ENCODE results near the gene TIFAB.

The TIFAB gene

DNA sequence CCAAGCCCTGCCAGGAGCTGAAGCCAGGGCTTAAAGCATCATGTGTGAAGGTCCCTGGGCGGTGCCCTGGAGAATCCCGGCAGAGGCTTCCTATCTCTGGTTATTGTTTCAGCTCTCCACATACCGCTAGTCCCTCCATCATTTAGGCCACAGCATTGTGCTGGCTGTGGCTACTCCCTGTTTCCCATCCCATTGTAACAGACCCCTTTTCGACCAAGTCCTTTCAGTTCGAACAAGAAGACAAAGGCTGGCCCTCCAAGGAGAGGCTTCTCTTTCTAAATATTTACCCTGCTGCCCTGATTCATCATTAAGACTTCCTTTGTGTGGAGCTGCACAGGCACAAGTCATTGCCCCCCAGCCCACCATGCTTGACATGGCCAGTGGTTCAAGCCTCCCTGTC is 42.0 kb upstream of the TIFAB start:
- H3K4me2 ChIP-seq (ENCODE audit: low read length, poor library complexity, severe bottlenecking) = no peak overlapping the region
- H3K18ac ChIP-seq (ENCODE audit: low read depth in 1 of 2, low read length in 2 of 2) = no peak overlapping the region
- H2BK15ac ChIP-seq (ENCODE audit: low read depth, poor library complexity, severe bottlenecking) = no peak overlapping the region
- no peak overlapping the region for H3K23ac ChIP-seq (ENCODE audit: low read length in 2 of 2)
- H2BK12ac ChIP-seq (ENCODE audit: low read length in 2 of 2) = no peak overlapping the region
- H4K8ac ChIP-seq (ENCODE audit: low read length) = no peak overlapping the region
- no peak overlapping the region for H3K14ac ChIP-seq (ENCODE audit: low read length in 2 of 2)
- peaks cover 23% of the 10 kb centered on the region for H3K4me1 ChIP-seq (ENCODE audit: control insufficient read depth, insufficient read depth, low read depth, low read length)
- H4K91ac ChIP-seq (ENCODE audit: low read length) = no peak overlapping the region
- no peak overlapping the region for H2BK120ac ChIP-seq (ENCODE audit: low read depth, low read length)
- no peak overlapping the region for H3K27ac ChIP-seq (ENCODE audit: low read length, poor library complexity, severe bottlenecking)
- no peaks in the 10 kb centered on the region for H3K9me3 ChIP-seq (ENCODE audit: control insufficient read depth, low read length)
- H2AK5ac ChIP-seq (ENCODE audit: low read length, severe bottlenecking) = no peak overlapping the region
- peak overlapping the region; percentile 63 for H3K9ac ChIP-seq (ENCODE audit: low read length)
- H3K4ac ChIP-seq (ENCODE audit: low read depth in 1 of 2, low read length in 2 of 2) = no peak overlapping the region
- no peak for DNase-seq
- no peak overlapping the region for H2BK5ac ChIP-seq (ENCODE audit: low read depth, low read length, poor library complexity, severe bottlenecking)
- H3K4me3 ChIP-seq (ENCODE audit: insufficient read depth in 1 of 2, low read depth in 1 of 2, low read length in 2 of 2) = no peak overlapping the region
- H3K36me3 ChIP-seq (ENCODE audit: control insufficient read depth in 1 of 2, insufficient read depth in 2 of 2, low read depth in 1 of 2, low read length in 2 of 2) = no peaks in the 10 kb centered on the region
- H2AFZ ChIP-seq (ENCODE audit: low read depth, low read length) = no peak overlapping the region
- WGBS = 85% methylated on average over 5 of the region's 5 CpGs
- H3K27me3 ChIP-seq (ENCODE audit: control insufficient read depth in 1 of 2, insufficient read depth in 1 of 2, low read length in 2 of 2) = peaks cover 33 to 93% of the 10 kb centered on the region in 2 experiments
- no peaks in the 10 kb centered on the region for H3K79me1 ChIP-seq (replicated peaks; ENCODE audit: low read length, poor library complexity, severe bottlenecking)

DNA sequence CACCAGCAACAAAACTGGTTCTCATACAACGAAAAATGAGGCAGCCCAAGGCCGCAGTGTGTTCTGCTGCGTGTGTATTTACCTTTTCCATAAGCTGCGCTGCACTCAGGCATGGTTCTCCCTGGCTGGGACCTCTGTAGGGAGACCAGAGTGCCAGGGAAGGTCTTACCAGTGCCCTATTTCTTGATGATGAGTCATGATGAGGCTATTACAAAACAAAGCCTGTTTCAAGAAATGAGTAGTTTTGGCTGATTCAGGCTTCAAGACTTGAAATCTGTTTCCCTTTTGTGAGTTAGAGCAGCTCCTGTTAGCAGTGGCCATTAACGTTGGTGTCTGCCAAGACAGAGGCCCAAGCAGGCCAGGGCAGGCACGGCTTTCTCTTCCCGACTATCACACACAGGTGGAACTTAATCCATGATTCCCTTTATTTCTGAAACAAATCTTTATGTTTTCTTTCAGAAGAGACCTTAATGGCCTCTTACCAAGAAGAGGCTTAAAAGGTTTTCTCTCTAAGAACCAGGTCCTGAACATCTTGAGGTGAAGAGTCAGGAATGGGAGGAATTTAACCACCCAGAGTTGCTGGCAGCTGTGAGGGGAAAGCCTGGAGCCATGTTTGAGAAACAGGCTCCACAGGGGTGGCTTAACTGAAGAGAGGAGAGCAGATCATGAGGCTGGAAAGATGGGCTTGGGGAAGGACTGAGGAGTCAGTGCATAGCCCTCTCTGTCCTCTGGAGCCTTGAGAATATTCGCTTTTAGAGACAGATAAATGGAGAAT is 41.4 kb upstream of the TIFAB start:
- no peaks in the 10 kb centered on the region for H3K36me3 ChIP-seq (ENCODE audit: control insufficient read depth in 1 of 2, insufficient read depth in 2 of 2, low read depth in 1 of 2, low read length in 2 of 2)
- no peak overlapping the region for H4K91ac ChIP-seq (ENCODE audit: low read length)
- no peak overlapping the region for H3K27ac ChIP-seq (ENCODE audit: low read length, poor library complexity, severe bottlenecking)
- no peak overlapping the region for H3K18ac ChIP-seq (ENCODE audit: low read depth in 1 of 2, low read length in 2 of 2)
- peak overlapping the region; percentile 63 for H3K9ac ChIP-seq (ENCODE audit: low read length)
- H3K79me1 ChIP-seq (replicated peaks; ENCODE audit: low read length, poor library complexity, severe bottlenecking) = no peaks in the 10 kb centered on the region
- no peak overlapping the region for H2AFZ ChIP-seq (ENCODE audit: low read depth, low read length)
- H3K14ac ChIP-seq (ENCODE audit: low read length in 2 of 2) = no peak overlapping the region
- H2BK12ac ChIP-seq (ENCODE audit: low read length in 2 of 2) = no peak overlapping the region
- no peak overlapping the region for H2BK15ac ChIP-seq (ENCODE audit: low read depth, poor library complexity, severe bottlenecking)
- H3K23ac ChIP-seq (ENCODE audit: low read length in 2 of 2) = no peak overlapping the region
- H3K9me3 ChIP-seq (ENCODE audit: control insufficient read depth, low read length) = no peaks in the 10 kb centered on the region
- no peak overlapping the region for H3K4me3 ChIP-seq (ENCODE audit: insufficient read depth in 1 of 2, low read depth in 1 of 2, low read length in 2 of 2)
- H3K4ac ChIP-seq (ENCODE audit: low read depth in 1 of 2, low read length in 2 of 2) = peak overlapping the region in 1 of 2 experiments; percentile 18
- H2BK120ac ChIP-seq (ENCODE audit: low read depth, low read length) = no peak overlapping the region
- no peak overlapping the region for H3K4me2 ChIP-seq (ENCODE audit: low read length, poor library complexity, severe bottlenecking)
- 64% methylated on average over 8 of the region's 8 CpGs for WGBS
- H4K8ac ChIP-seq (ENCODE audit: low read length) = no peak overlapping the region
- peaks cover 28% of the 10 kb centered on the region for H3K4me1 ChIP-seq (ENCODE audit: control insufficient read depth, insufficient read depth, low read depth, low read length)
- DNase-seq = peak; percentile 16
- no peak overlapping the region for H2AK5ac ChIP-seq (ENCODE audit: low read length, severe bottlenecking)
- H3K27me3 ChIP-seq (ENCODE audit: control insufficient read depth in 1 of 2, insufficient read depth in 1 of 2, low read length in 2 of 2) = peaks cover 33 to 93% of the 10 kb centered on the region in 2 experiments
- no peak overlapping the region for H2BK5ac ChIP-seq (ENCODE audit: low read depth, low read length, poor library complexity, severe bottlenecking)

DNA sequence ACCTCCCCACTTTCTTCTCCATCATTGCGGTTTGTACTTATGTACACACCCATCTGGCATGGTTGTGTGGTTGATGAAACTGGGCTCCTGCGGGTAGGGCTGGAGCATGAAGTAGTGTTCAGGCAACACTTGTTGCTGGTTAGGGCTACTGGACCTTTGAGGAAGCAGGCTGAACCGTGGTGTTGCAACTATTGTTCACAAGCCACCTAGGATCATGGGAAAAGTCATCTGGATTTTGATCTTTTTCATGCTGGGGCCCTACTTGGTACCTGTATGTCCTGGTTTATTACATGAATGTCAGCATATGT is 40.1 kb upstream of the TIFAB start:
- Histone ChIP-seq H3K14ac (ENCODE audit: low read length in 2 of 2) (no peak overlapping the region), H2AFZ (ENCODE audit: low read depth, low read length) (no peak overlapping the region), H3K4ac (ENCODE audit: low read depth in 1 of 2, low read length in 2 of 2) (no peak overlapping the region), H2BK120ac (ENCODE audit: low read depth, low read length) (no peak overlapping the region), H2BK12ac (ENCODE audit: low read length in 2 of 2) (no peak overlapping the region), H4K8ac (ENCODE audit: low read length) (no peak overlapping the region), H3K27me3 (ENCODE audit: control insufficient read depth in 1 of 2, insufficient read depth in 1 of 2, low read length in 2 of 2) (peaks cover 43 to 93% of the 10 kb centered on the region in 2 experiments), H3K18ac (ENCODE audit: low read depth in 1 of 2, low read length in 2 of 2) (no peak overlapping the region), H2BK15ac (ENCODE audit: low read depth, poor library complexity, severe bottlenecking) (no peak overlapping the region), H3K9me3 (ENCODE audit: control insufficient read depth, low read length) (no peaks in the 10 kb centered on the region), H3K9ac (ENCODE audit: low read length) (no peak overlapping the region), H3K4me2 (ENCODE audit: low read length, poor library complexity, severe bottlenecking) (no peak overlapping the region), H2BK5ac (ENCODE audit: low read depth, low read length, poor library complexity, severe bottlenecking) (no peak overlapping the region), H3K23ac (ENCODE audit: low read length in 2 of 2) (no peak overlapping the region), H4K91ac (ENCODE audit: low read length) (no peak overlapping the region), H3K79me1 (replicated peaks; ENCODE audit: low read length, poor library complexity, severe bottlenecking) (no peaks in the 10 kb centered on the region), H3K36me3 (ENCODE audit: control insufficient read depth in 1 of 2, insufficient read depth in 2 of 2, low read depth in 1 of 2, low read length in 2 of 2) (no peaks in the 10 kb centered on the region), H3K4me1 (ENCODE audit: control insufficient read depth, insufficient read depth, low read depth, low read length) (peaks cover 32% of the 10 kb centered on the region), H2AK5ac (ENCODE audit: low read length, severe bottlenecking) (no peak overlapping the region), H3K27ac (ENCODE audit: low read length, poor library complexity, severe bottlenecking) (no peak overlapping the region), H3K4me3 (ENCODE audit: insufficient read depth in 1 of 2, low read depth in 1 of 2, low read length in 2 of 2) (no peak overlapping the region)
- WGBS = 32% methylated on average over 3 of the region's 3 CpGs
- no peak for DNase-seq

DNA sequence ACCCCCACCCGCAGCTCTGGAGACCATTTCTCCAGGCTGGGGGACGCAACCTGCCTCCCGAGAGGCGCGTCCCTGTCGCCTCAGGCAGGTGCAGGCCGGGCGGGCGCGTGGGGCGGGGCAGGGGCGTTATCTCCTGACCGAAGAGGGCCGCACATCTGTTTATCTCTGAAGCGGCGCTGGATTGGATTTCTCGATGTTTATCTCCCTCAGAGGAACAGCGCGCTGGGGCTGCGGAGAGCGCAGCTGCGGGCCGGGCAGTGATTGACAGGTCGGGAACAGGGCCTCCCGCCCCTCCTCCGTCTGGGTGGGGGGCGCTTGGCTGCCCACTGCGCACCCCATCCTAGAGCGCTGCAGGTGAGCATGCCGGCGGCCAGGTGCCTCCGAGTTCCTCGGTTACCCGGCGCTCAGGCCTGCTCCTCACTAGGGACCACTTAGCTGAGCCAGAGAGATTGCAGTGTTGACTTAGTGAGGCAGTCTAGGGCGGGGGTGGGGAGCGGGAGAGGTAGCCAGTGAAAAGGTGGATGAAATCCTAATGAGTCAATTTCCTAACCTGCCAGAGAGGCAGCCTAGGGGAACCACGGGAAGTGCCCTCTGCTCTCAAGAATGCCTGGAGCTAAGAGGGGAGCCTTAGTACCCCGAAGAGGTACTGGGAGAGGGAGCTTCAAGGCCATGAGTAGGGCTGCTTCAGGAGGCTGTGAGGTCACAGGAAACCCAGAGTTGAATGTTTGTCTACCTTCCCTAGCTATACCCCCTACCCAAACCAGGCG is 39.6 kb upstream of the TIFAB start:
- 1% methylated on average over 37 of the region's 40 CpGs for WGBS
- no peak overlapping the region for H2BK5ac ChIP-seq (ENCODE audit: low read depth, low read length, poor library complexity, severe bottlenecking)
- H3K23ac ChIP-seq (ENCODE audit: low read length in 2 of 2) = no peak overlapping the region

More for the DNA sequence above, 39.6 kb upstream of the TIFAB start:
- Histone ChIP-seq H3K9ac (ENCODE audit: low read length) (no peak overlapping the region), H2BK120ac (ENCODE audit: low read depth, low read length) (no peak overlapping the region), H2BK15ac (ENCODE audit: low read depth, poor library complexity, severe bottlenecking) (no peak overlapping the region), H2BK12ac (ENCODE audit: low read length in 2 of 2) (no peak overlapping the region), H4K91ac (ENCODE audit: low read length) (no peak overlapping the region), H4K8ac (ENCODE audit: low read length) (no peak overlapping the region), H3K79me1 (replicated peaks; ENCODE audit: low read length, poor library complexity, severe bottlenecking) (no peaks in the 10 kb centered on the region), H3K18ac (ENCODE audit: low read depth in 1 of 2, low read length in 2 of 2) (no peak overlapping the region), H3K4me1 (ENCODE audit: control insufficient read depth, insufficient read depth, low read depth, low read length) (peaks cover 32% of the 10 kb centered on the region), H3K4me2 (ENCODE audit: low read length, poor library complexity, severe bottlenecking) (no peak overlapping the region), H3K27ac (ENCODE audit: low read length, poor library complexity, severe bottlenecking) (no peak overlapping the region), H2AK5ac (ENCODE audit: low read length, severe bottlenecking) (no peak overlapping the region), H3K9me3 (ENCODE audit: control insufficient read depth, low read length) (no peaks in the 10 kb centered on the region), H3K14ac (ENCODE audit: low read length in 2 of 2) (no peak overlapping the region), H3K4ac (ENCODE audit: low read depth in 1 of 2, low read length in 2 of 2) (no peak overlapping the region), H3K4me3 (ENCODE audit: insufficient read depth in 1 of 2, low read depth in 1 of 2, low read length in 2 of 2) (peak overlapping the region in 1 of 2 experiments; percentile 21), H3K36me3 (ENCODE audit: control insufficient read depth in 1 of 2, insufficient read depth in 2 of 2, low read depth in 1 of 2, low read length in 2 of 2) (no peaks in the 10 kb centered on the region), H2AFZ (ENCODE audit: low read depth, low read length) (no peak overlapping the region), H3K27me3 (ENCODE audit: control insufficient read depth in 1 of 2, insufficient read depth in 1 of 2, low read length in 2 of 2) (peaks cover 49 to 93% of the 10 kb centered on the region in 2 experiments)
- DNase-seq = no peak
